ENCODE measurements around the gene PPP1R26.
"Not testable (repeated sequence)": the region's sequence is repeated elsewhere in the genome, so short reads cannot be mapped to it uniquely, and the experiment has no call there.

PPP1R26 gene

GRCh38 chr9:135506327-135507103, 26.9 kb downstream of the PPP1R26 start:
- no peak for DNase-seq

GRCh38 chr9:135507104-135508035, 27.8 kb downstream of the PPP1R26 start:
- no peak for DNase-seq

- no peak for DNase-seq
Measured at GRCh38 chr9:135508211-135508820, 28.7 kb downstream of the PPP1R26 start.

GRCh38 chr9:135509458-135509857, 29.9 kb downstream of the PPP1R26 start:
- DNase-seq: no peak

- no peak for DNase-seq
Measured at GRCh38 chr9:135512241-135512603, 32.6 kb downstream of the PPP1R26 start.

GRCh38 chr9:135512904-135513303, 33.3 kb downstream of the PPP1R26 start:
- no peak for DNase-seq

- no peak for DNase-seq
Measured at GRCh38 chr9:135513351-135513846, 33.8 kb downstream of the PPP1R26 start.

- not testable (repeated sequence) for DNase-seq
Measured at GRCh38 chr9:135513906-135514305, 34.3 kb downstream of the PPP1R26 start.

- no peak for DNase-seq
Measured at GRCh38 chr9:135514342-135515082, 34.9 kb downstream of the PPP1R26 start.

GRCh38 chr9:135515083-135515951, 35.7 kb downstream of the PPP1R26 start:
- no peak for DNase-seq

GRCh38 chr9:135516132-135516860, 36.7 kb downstream of the PPP1R26 start:
- no peak for DNase-seq

- DNase-seq: no peak
Measured at GRCh38 chr9:135517407-135517822, 37.8 kb downstream of the PPP1R26 start.

GRCh38 chr9:135519179-135519971, 39.8 kb downstream of the PPP1R26 start:
- no peak for DNase-seq

GRCh38 chr9:135520916-135521607, 41.5 kb downstream of the PPP1R26 start, which contains the start of gene LCN1:
TSS of gene LCN1 (plus strand) at chr9:135521440. CDS start at chr9:135521498, 58 bp downstream.
- DNase-seq: no peak

- DNase-seq: no peak
Measured at GRCh38 chr9:135521608-135522095, 42.1 kb downstream of the PPP1R26 start.

GRCh38 chr9:135522137-135522877, 42.7 kb downstream of the PPP1R26 start:
- no peak for DNase-seq

- no peak for DNase-seq
Measured at GRCh38 chr9:135522931-135523330, 43.3 kb downstream of the PPP1R26 start.

GRCh38 chr9:135523521-135524129, 44.0 kb downstream of the PPP1R26 start:
- DNase-seq: no peak
